Neural cell (in vitro differentiated cells): ENCODE results near the gene PROKR2. TPM values are rescaled to one million over a fixed set of nuclear protein-coding genes. Genes with fewer than 3 reads are reported as not detected.

Experiments used
- H2AFZ ChIP-seq: fragments of 200-600, 300-800 bp; sonication (generic), shearing (Covaris generic); 2 replicates; pipeline ENCODE4 v1.6.0; 2014; ENCODE audit warnings: low read depth, mild to moderate bottlenecking, antibody characterized with exemption, low read length, moderate library complexity
- H3F3A ChIP-seq: fragments of 200-600 bp; shearing (Covaris generic); 2 replicates; pipeline ENCODE4 v1.6.1; 2016; ENCODE audit warnings: mild to moderate bottlenecking, moderate library complexity, mixed read lengths, antibody characterized with exemption, low read length; ENCODE audit not compliant: insufficient read depth, poor library complexity, severe bottlenecking
- H3K27ac ChIP-seq: fragments of 200-600, 300-800 bp; sonication (generic), shearing (Covaris generic); 2 replicates; pipeline ENCODE4 v1.5.1; 2014; ENCODE audit warnings: mild to moderate bottlenecking, low read length, moderate library complexity
- H3K27me3 ChIP-seq: fragments of 300-800, 200-600 bp; sonication (generic), shearing (Covaris generic); 2 replicates; pipeline ENCODE4 v1.6.0; 2014; ENCODE audit warnings: mild to moderate bottlenecking, low read depth, low read length, moderate library complexity; ENCODE audit not compliant: insufficient read depth
- H3K36me3 ChIP-seq: fragments of 300-800, 200-600 bp; sonication (generic), shearing (Covaris generic); 2 replicates; pipeline ENCODE4 v1.5.1; 2014; ENCODE audit warnings: mild to moderate bottlenecking, antibody characterized with exemption, low read length, moderate library complexity; ENCODE audit not compliant: insufficient read depth
- H3K4me2 ChIP-seq: fragments of 300-800, 200-600 bp; sonication (generic), shearing (Covaris generic); 2 replicates; pipeline ENCODE4 v1.6.0; 2014; ENCODE audit warnings: mild to moderate bottlenecking, low read length
- H3K4me3 ChIP-seq: fragments of 300-800, 200-600 bp; sonication (generic), shearing (Covaris generic); 2 replicates; pipeline ENCODE4 v1.5.1; 2014; ENCODE audit warnings: mild to moderate bottlenecking, low read length, moderate library complexity
- H3K79me2 ChIP-seq: fragments of 200-600 bp; shearing (Covaris generic); replicated peaks from 2 replicates; pipeline ENCODE4 v1.6.0; 2014; ENCODE audit warnings: mild to moderate bottlenecking, low read length, moderate library complexity; ENCODE audit not compliant: insufficient read depth
- H3K9ac ChIP-seq: fragments of 300-800, 200-600 bp; sonication (generic), shearing (Covaris generic); 2 replicates; pipeline ENCODE4 v1.6.1; 2016; ENCODE audit warnings: mild to moderate bottlenecking, low read length, mixed read lengths
- H3K9me2 ChIP-seq: fragments of 200-600 bp; shearing (Covaris generic); 2 replicates; pipeline ENCODE4 v1.6.1; 2016; ENCODE audit warnings: mild to moderate bottlenecking, low read length, mixed read lengths; ENCODE audit not compliant: insufficient read depth
- H3K9me3 ChIP-seq: fragments of 200-600, 300-800 bp; sonication (generic), shearing (Covaris generic); 2 replicates; pipeline ENCODE4 v1.6.1; 2016; ENCODE audit warnings: mild to moderate bottlenecking, mixed run types, low read length, moderate library complexity, mixed read lengths
- H4K20me1 ChIP-seq: fragments of 200-600 bp; shearing (Covaris generic); 2 replicates; pipeline ENCODE4 v1.6.1; 2016; ENCODE audit warnings: mild to moderate bottlenecking, mixed run types; ENCODE audit not compliant: insufficient read depth
- EP300 ChIP-seq: fragments of 450-650 bp; conservative IDR thresholded peaks from 2 replicates; pipeline ENCODE4 v1.6.1; 2014; ENCODE audit warnings: antibody characterized with exemption, mild to moderate bottlenecking, moderate library complexity; ENCODE audit not compliant: poor library complexity, severe bottlenecking
- EZH2 ChIP-seq: fragments of 200-600, 300-800 bp; shearing (Covaris generic), sonication (generic); IDR thresholded peaks from 2 replicates; pipeline ENCODE4 v1.6.1; 2014; ENCODE audit warnings: antibody characterized with exemption, low read length, borderline replicate concordance, mild to moderate bottlenecking; ENCODE audit not compliant: insufficient read depth, poor library complexity, severe bottlenecking
- MXI1 ChIP-seq: fragments of 450-650 bp; conservative IDR thresholded peaks from 2 replicates; pipeline ENCODE4 v1.6.1; 2014; ENCODE audit warnings: antibody characterized with exemption, mild to moderate bottlenecking; ENCODE audit not compliant: poor library complexity, severe bottlenecking
- POLR2AphosphoS5 ChIP-seq: IDR thresholded peaks from 2 replicates; pipeline ENCODE4 v1.6.1; 2012
- RAD21 ChIP-seq: fragments of 450-650 bp; conservative IDR thresholded peaks from 2 replicates; pipeline ENCODE4 v1.6.1; 2014; ENCODE audit warnings: antibody characterized with exemption, mild to moderate bottlenecking, moderate library complexity
- SMC3 ChIP-seq: fragments of 450-650 bp; conservative IDR thresholded peaks from 2 replicates; pipeline ENCODE4 v1.6.1; 2014; ENCODE audit warnings: antibody characterized with exemption, mild to moderate bottlenecking, moderate library complexity; ENCODE audit not compliant: poor library complexity
- TAF1 ChIP-seq: IDR thresholded peaks from 2 replicates; pipeline ENCODE4 v1.6.1; 2012; ENCODE audit warnings: low read depth
- polyA plus RNA-seq: library from polyadenylated mRNA; depleted of rRNA; stranded (reverse); fragments of >200 nt; gene quantifications from 2 replicates; pipeline ENCODE4 v1.2.3, GENCODE V29; 2014
- TF ChIP-seq, protein P1 (sequence below): fragments of 450-650 bp; IDR thresholded peaks from 2 replicates; pipeline ENCODE4 v1.5.1; 2014; ENCODE audit warnings: antibody characterized with exemption, mild to moderate bottlenecking, moderate library complexity; ENCODE audit not compliant: poor library complexity, severe bottlenecking
- TF ChIP-seq, protein P2 (sequence below): IDR thresholded peaks from 2 replicates; pipeline ENCODE4 v1.6.1; 2012; ENCODE audit warnings: borderline replicate concordance

The PROKR2 gene
- polyA plus RNA-seq, 1 donor from 2014 or later, result not detected

DNA sequence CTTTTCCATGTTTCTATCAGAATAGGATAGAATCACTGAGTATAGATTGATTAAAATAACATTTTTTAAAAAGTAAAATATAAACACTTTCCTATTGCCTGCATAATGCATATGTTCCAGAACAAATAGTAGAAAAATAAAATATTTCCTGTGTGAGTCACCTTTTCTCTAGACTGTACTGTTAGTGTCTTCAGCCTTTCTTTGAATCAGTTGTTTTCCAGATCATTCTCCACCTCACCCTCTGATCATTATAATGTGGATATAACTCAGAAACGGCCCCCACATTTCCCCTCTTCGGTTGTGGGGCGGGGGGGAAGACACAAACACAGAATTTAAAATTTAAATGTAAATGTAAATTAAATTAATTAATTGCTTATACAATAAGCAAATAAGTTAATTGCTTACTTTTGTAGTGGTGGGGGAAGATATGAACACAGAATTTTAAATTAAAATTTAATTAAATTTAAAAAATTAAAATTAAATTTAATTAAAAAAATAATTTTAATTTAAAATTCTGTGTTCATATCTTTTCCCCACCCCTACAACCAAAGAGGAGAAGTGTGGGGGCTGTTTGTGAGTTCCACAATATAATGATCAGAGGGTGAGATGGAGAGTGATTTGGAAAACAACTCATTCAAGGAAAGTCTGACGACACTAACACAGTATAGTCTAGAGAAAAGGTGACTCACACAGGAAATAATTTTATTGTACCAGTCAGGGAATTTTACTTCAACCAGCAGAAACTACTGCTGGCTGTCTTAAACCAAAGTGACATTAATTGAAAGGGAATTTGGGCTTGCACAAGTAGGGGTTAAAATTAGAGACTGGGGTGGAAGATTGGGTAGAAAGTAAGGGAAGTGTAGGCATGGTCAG, 37.1 kb upstream of the PROKR2 start:
- Histone ChIP-seq H3K27ac (no peak overlapping the region), H3K36me3 (no peaks in the 10 kb centered on the region), H3K9me3 (no peaks in the 10 kb centered on the region), H3K79me2 (no peaks in the 10 kb centered on the region), H3K9me2 (no peaks in the 10 kb centered on the region), H3K27me3 (peaks cover 19% of the 10 kb centered on the region), H3K4me3 (no peak overlapping the region), H2AFZ (no peak overlapping the region), H3K4me2 (no peak overlapping the region), H4K20me1 (no peaks in the 10 kb centered on the region), H3K9ac (no peak overlapping the region), H3F3A (no peaks in the 10 kb centered on the region)
- TF ChIP-seq EZH2 (no peak), EP300 (no peak), MXI1 (no peak), POLR2AphosphoS5 (no peak), SMC3 (no peak), TAF1 (no peak), RAD21 (no peak)
- TF ChIP-seq, protein P1, sequence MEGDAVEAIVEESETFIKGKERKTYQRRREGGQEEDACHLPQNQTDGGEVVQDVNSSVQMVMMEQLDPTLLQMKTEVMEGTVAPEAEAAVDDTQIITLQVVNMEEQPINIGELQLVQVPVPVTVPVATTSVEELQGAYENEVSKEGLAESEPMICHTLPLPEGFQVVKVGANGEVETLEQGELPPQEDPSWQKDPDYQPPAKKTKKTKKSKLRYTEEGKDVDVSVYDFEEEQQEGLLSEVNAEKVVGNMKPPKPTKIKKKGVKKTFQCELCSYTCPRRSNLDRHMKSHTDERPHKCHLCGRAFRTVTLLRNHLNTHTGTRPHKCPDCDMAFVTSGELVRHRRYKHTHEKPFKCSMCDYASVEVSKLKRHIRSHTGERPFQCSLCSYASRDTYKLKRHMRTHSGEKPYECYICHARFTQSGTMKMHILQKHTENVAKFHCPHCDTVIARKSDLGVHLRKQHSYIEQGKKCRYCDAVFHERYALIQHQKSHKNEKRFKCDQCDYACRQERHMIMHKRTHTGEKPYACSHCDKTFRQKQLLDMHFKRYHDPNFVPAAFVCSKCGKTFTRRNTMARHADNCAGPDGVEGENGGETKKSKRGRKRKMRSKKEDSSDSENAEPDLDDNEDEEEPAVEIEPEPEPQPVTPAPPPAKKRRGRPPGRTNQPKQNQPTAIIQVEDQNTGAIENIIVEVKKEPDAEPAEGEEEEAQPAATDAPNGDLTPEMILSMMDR, result no peak
- TF ChIP-seq, protein P2, sequence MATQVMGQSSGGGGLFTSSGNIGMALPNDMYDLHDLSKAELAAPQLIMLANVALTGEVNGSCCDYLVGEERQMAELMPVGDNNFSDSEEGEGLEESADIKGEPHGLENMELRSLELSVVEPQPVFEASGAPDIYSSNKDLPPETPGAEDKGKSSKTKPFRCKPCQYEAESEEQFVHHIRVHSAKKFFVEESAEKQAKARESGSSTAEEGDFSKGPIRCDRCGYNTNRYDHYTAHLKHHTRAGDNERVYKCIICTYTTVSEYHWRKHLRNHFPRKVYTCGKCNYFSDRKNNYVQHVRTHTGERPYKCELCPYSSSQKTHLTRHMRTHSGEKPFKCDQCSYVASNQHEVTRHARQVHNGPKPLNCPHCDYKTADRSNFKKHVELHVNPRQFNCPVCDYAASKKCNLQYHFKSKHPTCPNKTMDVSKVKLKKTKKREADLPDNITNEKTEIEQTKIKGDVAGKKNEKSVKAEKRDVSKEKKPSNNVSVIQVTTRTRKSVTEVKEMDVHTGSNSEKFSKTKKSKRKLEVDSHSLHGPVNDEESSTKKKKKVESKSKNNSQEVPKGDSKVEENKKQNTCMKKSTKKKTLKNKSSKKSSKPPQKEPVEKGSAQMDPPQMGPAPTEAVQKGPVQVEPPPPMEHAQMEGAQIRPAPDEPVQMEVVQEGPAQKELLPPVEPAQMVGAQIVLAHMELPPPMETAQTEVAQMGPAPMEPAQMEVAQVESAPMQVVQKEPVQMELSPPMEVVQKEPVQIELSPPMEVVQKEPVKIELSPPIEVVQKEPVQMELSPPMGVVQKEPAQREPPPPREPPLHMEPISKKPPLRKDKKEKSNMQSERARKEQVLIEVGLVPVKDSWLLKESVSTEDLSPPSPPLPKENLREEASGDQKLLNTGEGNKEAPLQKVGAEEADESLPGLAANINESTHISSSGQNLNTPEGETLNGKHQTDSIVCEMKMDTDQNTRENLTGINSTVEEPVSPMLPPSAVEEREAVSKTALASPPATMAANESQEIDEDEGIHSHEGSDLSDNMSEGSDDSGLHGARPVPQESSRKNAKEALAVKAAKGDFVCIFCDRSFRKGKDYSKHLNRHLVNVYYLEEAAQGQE, result no peak

DNA sequence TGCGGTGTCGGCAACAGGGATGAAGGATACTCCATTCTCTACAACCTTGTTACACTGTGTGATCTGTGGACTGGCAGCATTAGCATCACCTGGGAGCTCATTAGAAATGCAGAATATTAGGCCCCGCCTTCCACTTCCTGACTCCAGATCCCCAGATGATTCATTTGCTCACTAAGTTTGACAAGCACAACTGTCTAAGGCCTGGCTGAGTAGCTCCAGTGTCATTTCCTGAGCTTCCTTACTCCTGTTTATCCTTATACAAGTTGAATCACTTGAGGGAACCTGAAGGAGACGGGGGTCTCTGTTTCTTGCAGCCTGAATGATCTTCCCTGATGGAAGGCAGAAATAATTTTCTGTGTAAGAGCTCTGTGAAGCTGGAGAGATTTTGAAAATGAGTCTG, 32.7 kb upstream of the PROKR2 start:
- Histone ChIP-seq H4K20me1 (no peaks in the 10 kb centered on the region), H3K79me2 (no peaks in the 10 kb centered on the region), H3K9me3 (peaks cover 6% of the 10 kb centered on the region), H3K27me3 (peaks cover 10% of the 10 kb centered on the region), H3K4me3 (no peak overlapping the region), H3F3A (no peaks in the 10 kb centered on the region), H2AFZ (no peak overlapping the region), H3K27ac (no peak overlapping the region), H3K4me2 (no peak overlapping the region), H3K9me2 (no peaks in the 10 kb centered on the region), H3K36me3 (no peaks in the 10 kb centered on the region), H3K9ac (no peak overlapping the region)
- TF ChIP-seq, protein P1, result no peak
- TF ChIP-seq EZH2 (no peak), POLR2AphosphoS5 (no peak), TAF1 (no peak), RAD21 (no peak), SMC3 (no peak), MXI1 (no peak), EP300 (no peak)
- TF ChIP-seq, protein P2, result no peak
